PC-9 (cell line): ENCODE data around the gene SCN10A. TPM values are rescaled to one million over a fixed set of nuclear protein-coding genes. Genes with fewer than 3 reads are reported as not detected.

Source experiments
- BruUV-seq: library from RNA; stranded (reverse); fragments of 400-500 nt; replicated peaks from 2 replicates; lab custom pipeline; 2021; lab: Mats Ljungman, UMichigan
- CTCF ChIA-PET: fragments of 300-600 bp; sonication (Branson Sonifier 250); formaldehyde crosslinking; loops from one replicate; lab custom pipeline; 2022; ENCODE audit warnings: antibody characterized with exemption; lab: Charles Lee
- POLR2A ChIA-PET: fragments of 300-600 bp; sonication (Branson Sonifier 250); formaldehyde crosslinking; loops from one replicate; lab custom pipeline; 2022; ENCODE audit warnings: antibody characterized with exemption; ENCODE audit not compliant: unreplicated experiment; lab: Charles Lee
- DNase-seq, 2 experiments: peaks; one replicate each; pipeline versions ENCODE4 v3.0.0 to v3.0.0-alpha.2; 2015 to 2022; ENCODE audit warnings: mixed read lengths in 1 of 2
- H2AFZ ChIP-seq: fragments of 200-600 bp; sonication (generic); 2 replicates; pipeline ENCODE4 v1.8.1; 2017; ENCODE audit warnings: antibody characterized with exemption
- H3F3A ChIP-seq: fragments of 200-600 bp; sonication (generic); 2 replicates; pipeline ENCODE4 v1.8.1; 2017; ENCODE audit warnings: antibody characterized with exemption, mild to moderate bottlenecking, low read depth; ENCODE audit not compliant: insufficient read depth
- H3K27ac ChIP-seq: fragments of 200-600 bp; sonication (generic); 2 replicates; pipeline ENCODE4 v1.6.1; 2016; ENCODE audit warnings: mixed run types
- H3K27me3 ChIP-seq: fragments of 200-600 bp; sonication (generic); 2 replicates; pipeline ENCODE4 v1.6.1; 2016; ENCODE audit warnings: low read depth, mixed run types; ENCODE audit not compliant: insufficient read depth
- H3K36me3 ChIP-seq: fragments of 200-600 bp; sonication (generic); 2 replicates; pipeline ENCODE4 v1.6.1; 2016; ENCODE audit warnings: low read depth, mixed run types
- H3K4me1 ChIP-seq: fragments of 200-600 bp; sonication (generic); replicated peaks from 2 replicates; pipeline ENCODE4 v1.6.1; 2016; ENCODE audit warnings: mixed run types; ENCODE audit not compliant: insufficient read depth
- H3K4me2 ChIP-seq: fragments of 200-600 bp; sonication (generic); 2 replicates; pipeline ENCODE4 v1.6.1; 2017; ENCODE audit warnings: mixed run types
- H3K4me3 ChIP-seq: fragments of 200-600 bp; sonication (generic); 2 replicates; pipeline ENCODE4 v1.6.1; 2016; ENCODE audit warnings: mixed run types
- H3K79me2 ChIP-seq: fragments of 200-600 bp; sonication (generic); 2 replicates; pipeline ENCODE4 v1.6.1; 2017; ENCODE audit warnings: low read depth, mixed run types
- H3K9me2 ChIP-seq: fragments of 200-600 bp; sonication (generic); 2 replicates; pipeline ENCODE4 v1.8.1; 2017; ENCODE audit warnings: mild to moderate bottlenecking; ENCODE audit not compliant: insufficient read depth
- H3K9me3 ChIP-seq: fragments of 200-600 bp; sonication (generic); 2 replicates; pipeline ENCODE4 v1.8.1; 2016; ENCODE audit warnings: low read depth; ENCODE audit not compliant: insufficient read depth
- H4K20me1 ChIP-seq: fragments of 200-600 bp; sonication (generic); 2 replicates; pipeline ENCODE4 v1.8.1; 2017; ENCODE audit not compliant: insufficient read depth
- CTCF ChIP-seq: fragments of 200-600 bp; sonication (generic); conservative IDR thresholded peaks from 2 replicates; pipeline ENCODE4 v1.6.1; 2017; ENCODE audit warnings: mixed run types, antibody characterized with exemption, mild to moderate bottlenecking, moderate library complexity
- EZH2 ChIP-seq: fragments of 200-600 bp; sonication (generic); IDR thresholded peaks from 2 replicates; pipeline ENCODE4 v1.8.0; 2017; ENCODE audit warnings: antibody characterized with exemption, low read depth
- intact Hi-C: fragments of 100-400 bp; cut with micrococcal nuclease; formaldehyde crosslinking; loops from one replicate; pipeline ENCODE4 v1.10.0; 2022; ENCODE audit not compliant: unreplicated experiment
- total RNA-seq: library from RNA; stranded (reverse); gene quantifications from 2 replicates; pipeline ENCODE4 v1.2.3, GENCODE V29; 2021

The SCN10A gene
- total RNA-seq, 1 experiment from 2014 or later = not detected

GRCh38 chr3:38647217-38647970, 168.6 kb downstream of the SCN10A start:
- no peaks in the 10 kb centered on the region for H3K4me1 ChIP-seq
- no peak overlapping the region for H3K4me3 ChIP-seq
- H3K27ac ChIP-seq = no peak overlapping the region
- ChIA-PET CTCF (interaction anchor here (0.6 kb wide), 1 partner anchor 1699 kb away, joined by 3 read pairs; no protein-coding TSS in a partner anchor), POLR2A (no interaction called here)
- no peaks in the 10 kb centered on the region for H3K9me2 ChIP-seq
- BruUV-seq = no TSS peak
- DNase-seq = no peak
- no peaks in the 10 kb centered on the region for H3F3A ChIP-seq
- no peak overlapping the region for H3K4me2 ChIP-seq
- intact Hi-C loops = no loop called here
- no peaks in the 10 kb centered on the region for H3K9me3 ChIP-seq
- H3K79me2 ChIP-seq = no peaks in the 10 kb centered on the region
- H3K27me3 ChIP-seq = peaks cover 31% of the 10 kb centered on the region
- no peaks in the 10 kb centered on the region for H4K20me1 ChIP-seq
- TF ChIP-seq EZH2 (no peak), CTCF (no peak)
- H2AFZ ChIP-seq = no peak overlapping the region
- H3K36me3 ChIP-seq = no peaks in the 10 kb centered on the region

Other genes starting within 250 kb of the SCN10A start
- gene SCN5A, start 166.5 kb downstream of the SCN10A start, total RNA-seq = 3.0 and 4.7 TPM in 2 replicates
- gene SCN11A, start 235.7 kb upstream of the SCN10A start, total RNA-seq = not detected in 2 replicates
- 26.0 and 31.2 TPM in 2 replicates for gene WDR48, start 235.8 kb upstream of the SCN10A start, total RNA-seq